ENCODE results near the gene PPDPF. TPM values are rescaled to one million over a fixed set of nuclear protein-coding genes. Genes with fewer than 3 reads are reported as not detected.
"Not testable (repeated sequence)": the region's sequence is repeated elsewhere in the genome, so short reads cannot be mapped to it uniquely, and the experiment has no call there.

PPDPF gene
- total RNA-seq, result 173 TPM
- long read RNA-seq, partial matches to known transcripts, result 0 of 1 reads
- long read RNA-seq, other reads (novel, unspliced or antisense), result 0 of 1 reads

GRCh38 chr20:63520504-63520933 lies at the start of gene PPDPF:
Gene PPDPF, plus strand, starts transcription at chr20:63520765. Its CDS starts 544 bp downstream, at chr20:63521309.
- DNase-seq (ENCODE audit: low spot score), result peak; percentile 97

DNA sequence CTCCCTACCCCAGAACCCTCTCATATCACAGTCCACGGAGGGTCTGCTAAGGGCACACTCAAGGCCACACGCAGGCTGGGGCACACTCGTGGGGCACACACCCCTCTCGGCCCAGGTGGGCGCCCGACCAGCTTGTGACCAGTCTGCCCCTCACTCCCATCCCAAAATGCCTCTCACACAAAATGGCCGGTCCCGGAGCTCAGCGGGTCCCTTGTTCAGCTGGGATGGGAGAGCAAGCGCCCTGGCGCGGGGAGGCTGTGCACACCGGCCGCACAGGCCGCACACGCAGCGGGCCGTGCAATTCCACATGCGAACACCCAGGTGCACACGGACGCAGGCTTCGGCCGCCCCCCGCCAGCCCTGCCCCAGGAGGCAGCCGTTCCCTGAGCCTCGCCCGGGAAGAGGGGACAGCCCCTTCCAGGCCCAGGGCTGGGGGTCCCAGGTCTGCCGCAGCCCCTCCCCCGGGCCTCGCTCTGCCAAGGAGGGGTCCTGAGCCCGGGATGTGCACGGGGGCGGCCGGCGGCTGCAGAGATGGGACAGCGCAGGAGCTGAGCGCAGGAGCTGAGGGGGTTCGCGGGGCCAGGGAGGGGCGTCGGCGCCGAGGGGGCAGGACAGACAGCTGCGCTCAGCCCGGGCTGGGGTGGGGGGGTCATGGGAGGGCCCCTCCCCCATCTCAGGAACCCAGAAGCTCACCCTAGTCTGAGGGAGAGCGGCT lies 49.4 kb upstream of the PPDPF start:
- no peak for DNase-seq (ENCODE audit: low spot score)

DNA sequence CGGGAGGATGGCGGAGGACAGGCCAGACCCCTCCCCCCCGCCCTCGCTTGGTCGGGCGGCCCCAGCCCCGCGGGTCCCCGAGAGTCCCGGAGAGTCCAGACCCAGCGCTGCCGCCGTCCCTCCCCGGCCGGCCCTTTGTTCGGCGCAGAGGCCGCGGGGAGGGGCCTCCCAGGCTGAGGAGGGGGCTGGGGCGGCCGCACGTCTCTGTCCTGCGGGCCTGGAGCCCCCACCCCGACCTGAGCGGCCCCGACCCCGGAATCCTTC lies 48.9 kb upstream of the PPDPF start:
- no peak for DNase-seq (ENCODE audit: low spot score)

DNA sequence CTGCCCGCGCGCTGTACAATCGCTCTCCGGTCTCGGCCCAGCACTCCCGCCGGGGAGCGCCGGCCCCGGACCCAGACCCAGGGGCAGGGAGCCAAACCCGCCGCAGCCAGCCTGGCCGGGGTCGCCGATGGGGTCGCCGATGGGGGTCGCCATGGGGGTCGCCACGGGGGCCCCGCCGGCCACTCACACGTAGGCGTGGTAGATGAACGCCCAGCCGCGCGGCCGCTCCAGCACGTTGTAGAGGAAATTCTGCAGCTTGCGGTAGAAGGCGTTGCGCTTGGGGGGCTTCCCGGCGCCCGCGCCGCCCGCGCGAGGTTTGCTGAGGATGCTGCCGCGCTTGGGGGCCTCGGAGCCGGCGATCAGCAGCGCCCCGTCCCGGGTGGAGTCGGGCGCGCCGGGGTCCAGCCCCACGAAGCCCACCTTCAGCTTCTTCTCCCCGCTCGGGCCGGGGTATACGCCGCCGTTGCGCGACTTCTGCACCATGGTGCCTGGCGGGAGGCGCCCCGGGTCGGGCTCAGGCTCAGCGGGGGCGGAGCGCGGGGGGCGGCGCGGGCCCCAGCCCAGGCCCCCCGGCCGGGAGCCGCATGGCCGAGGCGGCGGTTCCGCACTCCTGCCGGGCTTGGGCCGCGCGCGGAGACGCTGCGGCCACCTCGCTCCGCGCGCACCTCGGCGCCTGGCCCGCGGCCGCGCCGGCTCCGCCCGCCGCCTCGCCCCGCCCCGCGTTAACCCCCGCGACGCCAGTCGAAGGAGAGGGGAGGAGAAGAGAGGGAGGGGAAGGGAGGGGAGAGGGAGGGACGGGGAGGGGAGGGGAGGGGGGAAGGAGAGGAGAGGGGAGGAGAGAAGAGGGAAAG lies 48.4 kb upstream of the PPDPF start, which contains the start of gene KCNQ2:
TSS of gene KCNQ2 (minus strand) at position 675 of the 851 bp plus-strand sequence. CDS start at position 483, 192 bp downstream.
- DNase-seq (ENCODE audit: low spot score), result no peak

DNA sequence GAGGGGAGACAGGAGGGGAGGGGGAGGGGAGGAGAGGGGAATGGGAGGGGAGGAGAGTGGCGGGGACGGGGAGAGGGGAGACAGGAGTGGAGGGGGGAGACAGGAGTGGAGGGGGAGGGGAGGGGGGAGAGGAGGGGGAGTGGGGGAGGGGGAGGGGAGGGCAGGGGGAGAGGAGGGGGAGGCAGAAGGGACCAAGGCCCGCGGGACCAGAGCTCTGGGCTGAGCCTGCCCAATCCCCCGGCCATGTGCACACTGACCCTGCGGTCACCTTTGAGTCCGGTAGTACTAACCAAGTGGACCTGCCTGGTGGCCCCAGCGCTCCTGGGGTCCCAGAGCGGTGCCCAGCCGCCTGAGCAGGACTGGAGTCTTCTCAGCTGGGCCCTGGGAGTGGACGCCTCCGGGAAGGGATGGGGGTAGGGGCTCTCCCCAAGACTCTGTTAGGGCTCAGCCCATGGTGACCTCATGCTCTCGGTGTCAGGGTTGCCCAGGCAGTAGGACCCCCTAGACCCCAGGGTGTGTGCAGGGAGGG lies 47.6 kb upstream of the PPDPF start:
- DNase-seq (ENCODE audit: low spot score), result no peak

DNA sequence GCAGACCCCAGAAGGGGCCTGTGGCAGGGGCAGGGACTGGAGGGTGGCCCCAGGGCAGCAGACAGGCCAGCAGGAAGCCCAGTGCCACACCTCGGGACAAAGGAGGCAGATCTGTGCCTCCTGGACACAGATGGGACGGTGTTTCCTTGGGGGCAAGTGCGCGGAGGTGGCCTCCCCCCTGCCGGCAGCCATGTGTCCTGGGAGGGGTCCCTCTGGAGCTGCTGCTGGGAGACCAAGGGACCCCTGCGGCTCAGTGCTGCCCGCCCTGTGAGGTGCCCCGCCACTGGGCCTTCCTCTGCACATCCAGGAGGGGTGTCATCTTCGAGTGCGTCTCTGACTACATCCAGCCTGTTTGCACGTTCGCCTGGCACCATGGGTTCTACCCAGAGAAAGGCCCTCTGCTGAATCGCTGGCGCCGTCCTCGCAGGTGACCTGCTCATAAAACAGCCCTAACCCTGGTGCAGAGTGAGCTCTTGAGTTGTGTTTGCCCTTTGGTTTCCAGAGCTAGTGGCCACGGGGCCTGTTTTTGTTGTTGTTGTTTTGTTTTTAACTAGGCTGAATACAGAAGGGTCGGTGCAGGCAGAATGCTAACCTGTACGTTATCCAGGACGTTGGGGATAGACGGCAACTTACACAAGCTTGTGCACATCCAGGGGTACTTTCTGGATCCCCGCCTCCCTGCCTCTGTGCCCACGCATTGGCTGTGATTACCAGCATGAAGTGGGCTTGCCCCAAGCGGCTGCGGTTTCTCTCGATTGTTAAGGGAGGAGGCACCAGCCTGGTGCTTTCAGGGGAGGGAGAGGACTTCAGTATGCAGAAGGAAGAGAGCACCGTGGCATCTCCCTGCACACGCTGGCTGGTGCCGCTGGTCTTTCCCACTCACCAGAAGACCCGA lies 46.8 kb upstream of the PPDPF start:
- DNase-seq (ENCODE audit: low spot score), result no peak

DNA sequence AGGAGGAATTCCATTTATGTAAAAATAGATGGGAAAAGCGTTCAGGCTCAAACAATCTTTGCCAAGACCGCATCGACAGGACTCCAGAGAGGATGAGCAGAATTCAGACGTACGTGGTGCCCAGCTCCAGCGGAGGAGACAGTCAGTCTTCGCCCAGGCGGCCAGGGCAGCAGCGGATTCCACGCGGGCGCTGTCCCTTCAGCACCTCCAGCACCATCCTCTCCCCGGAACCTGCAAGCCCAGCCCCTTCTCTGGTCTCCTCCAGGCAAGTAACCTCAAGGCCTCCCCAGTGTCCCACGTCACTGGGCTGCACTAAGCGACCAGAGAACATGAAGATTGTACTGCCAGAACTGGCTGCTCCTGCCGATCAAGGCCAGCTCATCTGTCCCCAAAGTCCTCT lies 45.4 kb upstream of the PPDPF start:
- DNase-seq (ENCODE audit: low spot score), result no peak

DNA sequence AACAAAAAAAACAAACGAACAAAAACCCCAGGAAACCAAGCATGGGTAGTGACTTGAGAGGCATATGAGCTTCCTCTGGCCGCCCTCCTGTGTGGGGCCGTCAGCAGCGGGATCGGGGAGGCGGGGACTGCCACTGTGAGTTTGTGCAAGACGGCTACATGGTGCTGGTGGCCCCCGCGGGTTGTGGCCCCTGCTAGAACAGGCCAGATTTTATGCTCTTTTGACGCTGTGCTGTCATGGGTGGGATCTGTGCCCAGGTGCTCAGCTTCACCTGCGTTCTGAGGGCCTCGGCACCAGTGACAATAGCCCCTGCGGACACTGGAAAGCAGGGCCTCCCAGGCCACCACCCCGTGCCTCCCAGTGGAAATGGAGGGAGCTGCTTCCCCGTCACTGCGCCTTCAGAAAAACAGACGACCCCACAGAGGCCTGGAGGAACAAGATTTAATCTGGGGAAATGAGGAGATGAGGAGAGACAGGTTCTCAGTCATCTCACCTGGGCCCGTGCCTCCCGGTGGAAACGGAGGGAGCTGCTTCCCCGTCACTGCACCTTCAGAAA lies 43.4 kb upstream of the PPDPF start:
- DNase-seq (ENCODE audit: low spot score), result no peak

GRCh38 chr20:63477944-63478343 lies 42.6 kb upstream of the PPDPF start:
- no peak for DNase-seq (ENCODE audit: low spot score)

DNA sequence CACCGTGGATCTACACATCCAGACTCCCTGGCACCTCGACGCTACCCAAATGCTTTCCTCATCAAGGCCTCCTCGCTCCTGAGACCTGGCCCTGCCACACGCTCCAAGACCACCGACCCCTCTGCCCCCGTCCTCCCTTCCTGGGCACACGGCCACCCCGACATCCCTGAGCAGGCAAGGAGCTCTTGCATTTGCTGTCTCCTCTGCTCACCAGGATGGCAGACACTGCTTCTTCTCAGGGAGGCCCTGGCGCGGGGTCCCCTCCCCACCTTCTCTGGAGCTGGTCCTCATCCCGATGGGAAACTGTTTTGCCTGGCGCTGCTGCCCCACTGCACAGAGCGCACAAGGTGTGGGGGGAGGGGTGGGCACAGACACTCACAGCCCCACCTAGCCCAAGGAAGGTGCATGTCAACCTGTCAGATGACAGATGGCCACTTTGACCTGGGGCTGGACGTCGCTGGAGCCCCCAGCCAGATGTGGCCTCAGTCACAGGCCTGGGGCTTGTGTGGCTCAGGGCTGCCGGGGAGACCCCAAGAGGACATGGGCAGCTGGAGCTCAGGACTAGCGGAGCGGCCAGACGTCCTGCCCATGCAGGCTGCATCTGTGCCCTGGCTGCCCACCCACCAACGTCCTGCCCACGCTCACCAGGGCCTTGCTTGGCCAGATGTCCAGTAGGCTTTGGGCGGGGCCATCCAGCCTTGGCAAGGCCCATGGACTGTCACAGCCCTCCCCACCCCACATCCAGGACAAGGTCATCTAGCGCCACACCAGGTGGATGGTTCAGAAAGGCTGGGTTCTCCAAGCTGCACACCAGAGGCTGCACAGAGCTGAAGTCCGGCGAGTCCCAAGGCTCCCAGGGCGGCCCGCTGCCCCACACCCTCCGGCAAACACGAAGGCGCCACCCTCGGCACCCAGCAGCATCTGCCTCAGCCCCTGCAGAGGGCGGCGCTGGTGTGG lies 41.9 kb upstream of the PPDPF start:
- no peak for DNase-seq (ENCODE audit: low spot score)

DNA sequence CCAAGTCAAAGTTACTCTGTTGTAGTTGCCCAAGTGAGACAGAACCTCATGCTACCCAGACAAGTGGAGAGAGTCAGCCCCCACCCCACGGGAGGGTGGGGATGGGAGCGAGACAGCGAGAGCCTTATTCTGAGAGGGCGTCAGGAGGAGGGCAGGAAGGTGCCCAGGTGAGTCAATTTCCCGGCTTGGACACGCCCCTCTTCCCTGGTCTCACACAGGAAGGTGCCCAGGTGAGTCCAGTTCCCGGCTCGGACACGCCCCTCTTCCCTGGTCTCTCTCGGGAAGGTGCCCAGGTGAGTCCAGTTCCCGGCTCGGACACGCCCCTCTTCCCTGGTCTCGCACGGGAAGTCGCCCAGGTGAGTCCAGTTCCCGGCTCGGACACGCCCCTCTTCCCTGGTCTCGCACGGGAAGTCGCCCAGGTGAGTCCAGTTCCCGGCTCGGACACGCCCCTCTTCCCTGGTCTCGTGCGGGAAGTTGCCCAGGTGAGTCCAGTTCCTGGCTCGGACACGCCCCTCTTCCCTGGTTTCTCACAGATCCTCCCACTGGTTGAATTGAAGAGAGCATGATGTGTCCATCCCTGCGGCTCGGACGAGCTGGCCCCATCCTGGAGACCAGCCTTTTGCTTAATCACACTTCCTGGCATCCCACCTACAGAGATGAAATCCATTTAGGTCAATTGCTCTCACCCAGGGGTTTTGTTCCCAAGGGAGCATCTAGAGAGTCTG lies 40.7 kb upstream of the PPDPF start:
- DNase-seq (ENCODE audit: low spot score), result not testable (repeated sequence)

GRCh38 chr20:63481503-63481902 lies 39.1 kb upstream of the PPDPF start:
- DNase-seq (ENCODE audit: low spot score), result no peak

DNA sequence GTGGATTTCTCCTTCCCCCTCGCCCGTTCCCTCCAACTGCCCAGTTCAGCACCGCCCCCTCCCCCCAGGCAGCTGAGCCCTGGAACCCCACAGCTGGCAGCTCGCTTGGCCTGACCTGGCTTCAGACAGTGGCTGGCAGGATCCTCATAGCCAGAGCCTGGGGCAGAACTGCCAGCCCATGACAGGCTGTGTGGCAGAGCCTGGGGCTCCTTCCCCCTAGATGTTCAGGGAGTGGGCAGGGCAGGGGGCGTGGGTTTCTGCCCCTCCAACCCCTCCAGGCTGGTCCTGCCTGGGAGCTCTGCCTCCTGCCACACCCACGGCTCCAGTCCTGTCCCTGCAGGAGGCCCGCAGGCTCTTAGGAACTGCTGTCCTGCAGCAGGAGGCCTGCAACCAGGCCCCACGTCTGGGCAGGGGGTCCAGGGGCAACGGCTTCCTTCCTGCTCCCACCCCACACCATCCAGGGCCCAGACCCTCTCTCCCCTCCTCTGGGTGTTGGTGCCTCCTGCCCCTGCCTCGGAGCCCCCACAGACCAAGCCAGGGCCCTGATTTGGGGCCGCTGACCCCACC lies 38.5 kb upstream of the PPDPF start:
- DNase-seq (ENCODE audit: low spot score), result no peak

GRCh38 chr20:63483834-63484233 lies 36.7 kb upstream of the PPDPF start:
- no peak for DNase-seq (ENCODE audit: low spot score)

- DNase-seq (ENCODE audit: low spot score), result no peak
These were observed 36.3 kb upstream of the PPDPF start for GRCh38 chr20:63484236-63484635.

DNA sequence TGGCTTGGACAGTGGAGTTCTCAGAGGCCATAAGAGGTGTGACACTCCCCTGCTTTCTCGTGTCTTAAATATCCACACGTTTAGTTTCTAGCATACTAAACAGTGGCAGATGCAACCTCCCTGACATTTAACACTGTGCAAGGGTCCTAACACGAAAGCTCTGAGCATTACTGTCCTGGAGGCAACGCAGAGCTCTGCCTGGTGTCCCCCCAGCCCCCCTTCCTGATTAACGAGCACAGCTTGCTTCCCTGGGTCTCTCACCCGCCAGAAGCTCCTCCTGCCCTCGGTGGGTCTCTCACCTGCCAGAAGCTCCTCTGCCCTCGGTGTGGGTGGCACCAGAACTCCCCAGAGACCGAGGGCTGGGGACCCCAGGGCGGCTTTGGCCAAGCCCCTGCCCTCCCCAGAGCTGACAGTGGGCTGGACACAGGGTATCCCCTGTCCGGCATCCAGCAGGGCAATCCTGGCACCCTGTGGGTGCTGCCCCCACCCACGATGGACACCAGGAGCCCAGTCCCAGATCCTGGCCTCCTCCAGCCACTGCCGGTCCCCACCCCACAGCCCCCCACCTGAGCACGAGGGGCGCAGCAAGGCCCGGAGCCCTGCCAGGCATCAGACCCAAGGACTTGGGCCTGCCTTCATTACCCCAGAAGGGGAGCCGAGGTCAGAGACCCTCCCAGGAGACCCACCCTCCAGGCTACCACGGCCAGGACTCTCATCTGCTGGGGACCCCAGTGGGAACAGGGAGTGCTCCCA lies 35.7 kb upstream of the PPDPF start:
- DNase-seq (ENCODE audit: low spot score), result no peak

GRCh38 chr20:63486300-63486855 lies 34.2 kb upstream of the PPDPF start:
- no peak for DNase-seq (ENCODE audit: low spot score)
